Ecto neural progenitor cell (in vitro differentiated cells): Measurements from ENCODE around the gene ZCWPW1.
"Not testable (repeated sequence)": the region's sequence is repeated elsewhere in the genome, so short reads cannot be mapped to it uniquely, and the experiment has no call there.

Source experiments
- DNase-seq: peaks from one replicate; pipeline ENCODE4 v3.0.0-alpha.2; 2018; ENCODE audit warnings: low spot score

The ZCWPW1 gene

DNA sequence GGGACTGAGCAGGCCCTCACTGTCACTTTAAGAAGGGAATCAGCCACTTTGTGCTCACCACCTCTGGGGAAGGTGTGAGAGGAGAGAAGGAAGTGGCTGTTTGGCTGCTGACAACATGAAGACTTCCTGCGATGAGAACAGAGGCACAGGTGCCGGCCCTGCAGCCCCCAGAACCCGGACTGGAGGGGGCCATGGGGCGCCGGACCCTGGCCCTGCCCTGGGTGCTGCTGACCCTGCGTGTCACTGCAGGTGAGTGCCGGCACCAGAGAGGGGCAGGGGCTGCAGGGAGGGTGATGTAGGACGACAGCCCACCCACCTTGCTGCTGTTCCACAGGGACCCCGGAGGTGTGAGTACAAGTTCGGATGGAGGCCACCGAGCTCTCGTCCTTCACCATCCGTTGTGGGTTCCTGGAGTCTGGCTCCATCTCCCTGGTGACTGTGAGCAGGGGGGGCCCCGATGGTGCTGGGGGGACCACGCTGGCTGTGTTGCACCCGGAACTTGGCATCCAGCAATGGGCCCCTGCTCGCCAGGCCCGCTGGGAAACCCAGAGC, 76.2 kb downstream of the ZCWPW1 start:
- DNase-seq, result not testable (repeated sequence)

DNA sequence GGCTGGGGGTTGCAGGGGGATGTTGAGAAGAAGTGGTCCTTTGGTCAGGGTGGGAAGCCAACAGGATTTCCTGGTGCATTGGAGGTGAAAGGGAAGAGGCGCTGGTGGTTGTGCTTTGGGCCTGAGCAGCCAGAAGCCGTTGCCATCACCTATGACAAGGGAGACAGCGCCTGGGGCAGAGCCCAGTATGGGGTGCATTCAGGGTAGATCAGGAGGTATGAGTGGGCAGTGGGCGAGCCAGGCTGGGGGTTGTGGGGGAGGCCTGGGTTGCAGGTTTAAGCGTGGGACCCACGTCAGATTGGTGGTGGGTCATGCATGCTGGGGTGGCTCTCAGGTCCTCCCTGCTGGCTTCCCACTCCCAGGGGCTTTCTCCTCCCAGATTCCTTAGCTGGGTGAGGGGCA, 76.8 kb downstream of the ZCWPW1 start:
- no peak for DNase-seq
